ENCODE data around the gene FKBP4.

Gene FKBP4

GRCh38 chr12:2836574-2836973 is 41.8 kb downstream of the FKBP4 start:
- Histone ChIP-seq H3K27me3 (ENCODE audit: control insufficient read depth, insufficient read depth, low read length) (no peaks in the 10 kb centered on the region), H3K27ac (ENCODE audit: low read length) (no peak overlapping the region), H3K9me3 (ENCODE audit: control insufficient read depth, low read depth, low read length) (no peaks in the 10 kb centered on the region), H3K36me3 (ENCODE audit: control insufficient read depth, low read depth, low read length) (no peaks in the 10 kb centered on the region), H3K4me3 (ENCODE audit: low read length) (no peak overlapping the region), H3K4me1 (ENCODE audit: control insufficient read depth, low read depth, low read length) (peaks cover 10% of the 10 kb centered on the region), H3K9ac (ENCODE audit: low read length) (no peak overlapping the region)

GRCh38 chr12:2841056-2841650 is 46.4 kb downstream of the FKBP4 start:
- H3K4me1 ChIP-seq (ENCODE audit: control insufficient read depth, low read depth, low read length) = no peaks in the 10 kb centered on the region
- no peak overlapping the region for H3K9ac ChIP-seq (ENCODE audit: low read length)
- H3K4me3 ChIP-seq (ENCODE audit: low read length) = no peak overlapping the region
- no peaks in the 10 kb centered on the region for H3K9me3 ChIP-seq (ENCODE audit: control insufficient read depth, low read depth, low read length)
- H3K36me3 ChIP-seq (ENCODE audit: control insufficient read depth, low read depth, low read length) = no peaks in the 10 kb centered on the region
- H3K27ac ChIP-seq (ENCODE audit: low read length) = no peak overlapping the region
- no peaks in the 10 kb centered on the region for H3K27me3 ChIP-seq (ENCODE audit: control insufficient read depth, insufficient read depth, low read length)

- no peak overlapping the region for H3K9ac ChIP-seq (ENCODE audit: low read length)
- no peaks in the 10 kb centered on the region for H3K4me1 ChIP-seq (ENCODE audit: control insufficient read depth, low read depth, low read length)
- H3K9me3 ChIP-seq (ENCODE audit: control insufficient read depth, low read depth, low read length) = no peaks in the 10 kb centered on the region
- H3K27ac ChIP-seq (ENCODE audit: low read length) = no peak overlapping the region
- H3K4me3 ChIP-seq (ENCODE audit: low read length) = no peak overlapping the region
- H3K36me3 ChIP-seq (ENCODE audit: control insufficient read depth, low read depth, low read length) = no peaks in the 10 kb centered on the region
- H3K27me3 ChIP-seq (ENCODE audit: control insufficient read depth, insufficient read depth, low read length) = no peaks in the 10 kb centered on the region
Observed at GRCh38 chr12:2842948-2843347, 48.2 kb downstream of the FKBP4 start.

GRCh38 chr12:2844786-2845185 is 50.0 kb downstream of the FKBP4 start:
- H3K27ac ChIP-seq (ENCODE audit: low read length) = no peak overlapping the region
- no peak overlapping the region for H3K4me3 ChIP-seq (ENCODE audit: low read length)
- H3K9ac ChIP-seq (ENCODE audit: low read length) = no peak overlapping the region
- no peaks in the 10 kb centered on the region for H3K27me3 ChIP-seq (ENCODE audit: control insufficient read depth, insufficient read depth, low read length)
- no peaks in the 10 kb centered on the region for H3K4me1 ChIP-seq (ENCODE audit: control insufficient read depth, low read depth, low read length)
- no peaks in the 10 kb centered on the region for H3K9me3 ChIP-seq (ENCODE audit: control insufficient read depth, low read depth, low read length)
- no peaks in the 10 kb centered on the region for H3K36me3 ChIP-seq (ENCODE audit: control insufficient read depth, low read depth, low read length)

GRCh38 chr12:2845280-2845679 is 50.5 kb downstream of the FKBP4 start:
- no peak overlapping the region for H3K4me3 ChIP-seq (ENCODE audit: low read length)
- no peaks in the 10 kb centered on the region for H3K27me3 ChIP-seq (ENCODE audit: control insufficient read depth, insufficient read depth, low read length)
- no peaks in the 10 kb centered on the region for H3K4me1 ChIP-seq (ENCODE audit: control insufficient read depth, low read depth, low read length)
- no peaks in the 10 kb centered on the region for H3K36me3 ChIP-seq (ENCODE audit: control insufficient read depth, low read depth, low read length)
- no peak overlapping the region for H3K9ac ChIP-seq (ENCODE audit: low read length)
- no peak overlapping the region for H3K27ac ChIP-seq (ENCODE audit: low read length)
- no peaks in the 10 kb centered on the region for H3K9me3 ChIP-seq (ENCODE audit: control insufficient read depth, low read depth, low read length)

GRCh38 chr12:2851931-2852330 is 57.2 kb downstream of the FKBP4 start:
- Histone ChIP-seq H3K36me3 (ENCODE audit: control insufficient read depth, low read depth, low read length) (no peaks in the 10 kb centered on the region), H3K4me1 (ENCODE audit: control insufficient read depth, low read depth, low read length) (no peaks in the 10 kb centered on the region), H3K27me3 (ENCODE audit: control insufficient read depth, insufficient read depth, low read length) (no peaks in the 10 kb centered on the region), H3K9me3 (ENCODE audit: control insufficient read depth, low read depth, low read length) (no peaks in the 10 kb centered on the region), H3K4me3 (ENCODE audit: low read length) (no peak overlapping the region), H3K9ac (ENCODE audit: low read length) (no peak overlapping the region), H3K27ac (ENCODE audit: low read length) (no peak overlapping the region)

- H3K27ac ChIP-seq (ENCODE audit: low read length) = no peak overlapping the region
- no peak overlapping the region for H3K4me3 ChIP-seq (ENCODE audit: low read length)
- peaks cover 13% of the 10 kb centered on the region for H3K36me3 ChIP-seq (ENCODE audit: control insufficient read depth, low read depth, low read length)
- no peaks in the 10 kb centered on the region for H3K4me1 ChIP-seq (ENCODE audit: control insufficient read depth, low read depth, low read length)
- no peaks in the 10 kb centered on the region for H3K9me3 ChIP-seq (ENCODE audit: control insufficient read depth, low read depth, low read length)
- H3K9ac ChIP-seq (ENCODE audit: low read length) = no peak overlapping the region
- no peaks in the 10 kb centered on the region for H3K27me3 ChIP-seq (ENCODE audit: control insufficient read depth, insufficient read depth, low read length)
Observed at GRCh38 chr12:2853626-2854025, 58.9 kb downstream of the FKBP4 start.
